Heart left ventricle (tissue), 16 donors: ENCODE data around the gene MRPS35. TPM values are rescaled to one million over a fixed set of nuclear protein-coding genes. Genes with fewer than 3 reads are reported as not detected.

Experiments used
- ATAC-seq, 4 donors: fragments of 200-7000 bp; cut with Tn5 transposase; one replicate each; pipeline ENCODE4 v1.9.1; 2020 to 2022; ENCODE audit warnings: moderate library complexity in 4 of 4, mild to moderate bottlenecking in 3 of 4, moderate number of reproducible peaks in 1 of 4
- DNase-seq, 5 donors: peaks; one replicate each; pipeline ENCODE4 v3.0.0-alpha.2; 2020
- H3K27ac ChIP-seq, 12 donors: fragments of 200-600 bp; sonication (generic) in 4 of 12; one replicate each; pipeline versions ENCODE4 v1.5.0 to v1.8.0; 2016 to 2022; ENCODE audit warnings: mild to moderate bottlenecking in 2 of 12
- H3K27me3 ChIP-seq, 9 donors: fragments of 200-600 bp; sonication (generic) in 2 of 9; one replicate each; pipeline versions ENCODE4 v1.5.1 to v1.8.0; 2016 to 2022; ENCODE audit warnings: mild to moderate bottlenecking in 3 of 9
- H3K36me3 ChIP-seq, 9 donors: fragments of 200-600 bp; sonication (generic) in 2 of 9; one replicate each; pipeline versions ENCODE4 v1.5.0 to v1.8.0; 2018 to 2022; ENCODE audit warnings: mild to moderate bottlenecking in 2 of 9
- H3K4me1 ChIP-seq, 12 donors: fragments of 200-600 bp; sonication (generic) in 4 of 12; one replicate each; pipeline versions ENCODE4 v1.5.0 to v1.8.0; 2016 to 2022; ENCODE audit warnings: mild to moderate bottlenecking in 3 of 12
- H3K4me3 ChIP-seq, 12 donors: fragments of 200-600 bp; sonication (generic) in 4 of 12; one replicate each; pipeline versions ENCODE4 v1.5.0 to v1.8.0; 2017 to 2022; ENCODE audit warnings: mild to moderate bottlenecking in 9 of 12, moderate library complexity in 4 of 12
- H3K9me3 ChIP-seq, 12 donors: fragments of 200-600 bp; sonication (generic) in 4 of 12; one replicate each; pipeline versions ENCODE4 v1.5.0 to v1.8.0; 2016 to 2022; ENCODE audit warnings: mild to moderate bottlenecking in 1 of 12
- POLR2A ChIP-seq, 2 donors: fragments of 450-650 bp; IDR thresholded peaks; one replicate each; pipeline ENCODE4 v1.6.1; 2017; ENCODE audit warnings: antibody characterized with exemption in 2 of 2, mild to moderate bottlenecking in 2 of 2, moderate library complexity in 2 of 2
- whole genome bisulfite sequencing, 4 donors: extraction: QIAGEN DNeasy Blood & Tissue Kit in 2 of 4; methylation state at CpG; one replicate each; pipeline versions ENCODE4 v1.1.5 to v1.1.7; 2013 to 2018; 5-methylcytosine and 5-hydroxymethylcytosine counted together
- intact Hi-C, 10 donors: fragments of 100-400 bp; cut with DNase I; formaldehyde crosslinking; loops; one replicate each; pipeline versions ENCODE4 v1.11.1 to v1.14.2; 2022
- polyA plus RNA-seq, 2 donors: library from polyadenylated mRNA; stranded (reverse); fragments of 200-250 nt; gene quantifications; one replicate each; pipeline ENCODE4 v1.2.3, GENCODE V29; 2013
- total RNA-seq, 9 donors: library from RNA; depleted of rRNA in 2 of 9; stranded (reverse); fragments of >200 nt in 2 of 9; fragmentation: NEBNext Ultra II Directional in 3 of 9; extraction: Animal tissue kit (Norgen Biotek cat#: 25700) in 3 of 9; gene quantifications; one replicate each; pipeline versions ENCODE4 v1.1.0 to v1.2.4, GENCODE V29; 2016 to 2023
- TF ChIP-seq, protein P1 (sequence below), 12 donors: fragments of 200-600 bp; sonication (generic) in 4 of 12; IDR thresholded peaks; one replicate each; pipeline versions ENCODE4 v1.5.0 to v1.8.0; 2018 to 2022; ENCODE audit warnings: antibody characterized with exemption in 12 of 12, mild to moderate bottlenecking in 5 of 12
- donor health status: ischemic (EF 13 %, LVEDD 7.1; RV severe dilation, severe dysfunction).
- donor health status: healthy with polysubstance abuse.
- donor health status: DM: no; HTN: yes; CAD: no.
- donor health status: DM: no; HTN: no; CAD: no.
- donor health status: ischemic (EF 25% LVEDD 6.9; RV normal size, moderate dysfunction).
- donor health status: ischemic (EF 25% LVEDD 5.7; RV mildly dilated, moderate dysfunction).
- donor health status: healthy.
- donor health status: DM: yes; HTN: yes; CAD: no.
- donor health status: ischemic (EF 35%, LVEDD 5.7; RV mildly dilated, moderate dysfunction).
- donor health status: nonischemic (EF 11% LVEDD 7.7; RV severe dilation, severe dysfunction).
- donor health status: DM: yes; HTN: yes; CAD: no.
- donor health status: PGD.
- donor health status: ischemic (EF 29% LVEDD 5.4; RV normal size, mild dysfunction).
- donor health status: nonischemic (EF 23%, LVEDD 6.1; RV moderate dilation, normal function).

The MRPS35 gene
- total and polyA plus RNA-seq, 11 donors = 39.8 to 94.1 (median 59.6) TPM

- Histone ChIP-seq H3K4me3 (no peak overlapping the region), H3K9me3 (no peaks in the 10 kb centered on the region), H3K4me1 (no peaks in the 10 kb centered on the region), H3K27ac (no peak overlapping the region), H3K27me3 (no peaks in the 10 kb centered on the region), H3K36me3 (peaks cover 0 to 92% (median 80%) of the 10 kb centered on the region in 9 donors)
- TF ChIP-seq, protein P1, sequence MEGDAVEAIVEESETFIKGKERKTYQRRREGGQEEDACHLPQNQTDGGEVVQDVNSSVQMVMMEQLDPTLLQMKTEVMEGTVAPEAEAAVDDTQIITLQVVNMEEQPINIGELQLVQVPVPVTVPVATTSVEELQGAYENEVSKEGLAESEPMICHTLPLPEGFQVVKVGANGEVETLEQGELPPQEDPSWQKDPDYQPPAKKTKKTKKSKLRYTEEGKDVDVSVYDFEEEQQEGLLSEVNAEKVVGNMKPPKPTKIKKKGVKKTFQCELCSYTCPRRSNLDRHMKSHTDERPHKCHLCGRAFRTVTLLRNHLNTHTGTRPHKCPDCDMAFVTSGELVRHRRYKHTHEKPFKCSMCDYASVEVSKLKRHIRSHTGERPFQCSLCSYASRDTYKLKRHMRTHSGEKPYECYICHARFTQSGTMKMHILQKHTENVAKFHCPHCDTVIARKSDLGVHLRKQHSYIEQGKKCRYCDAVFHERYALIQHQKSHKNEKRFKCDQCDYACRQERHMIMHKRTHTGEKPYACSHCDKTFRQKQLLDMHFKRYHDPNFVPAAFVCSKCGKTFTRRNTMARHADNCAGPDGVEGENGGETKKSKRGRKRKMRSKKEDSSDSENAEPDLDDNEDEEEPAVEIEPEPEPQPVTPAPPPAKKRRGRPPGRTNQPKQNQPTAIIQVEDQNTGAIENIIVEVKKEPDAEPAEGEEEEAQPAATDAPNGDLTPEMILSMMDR (IDR thresholded peaks at IDR 0.05) = no peak
- no peak for TF ChIP-seq POLR2A (IDR thresholded peaks at IDR 0.05)
- no peak for DNase-seq
- intact Hi-C loops = no loop called here
- WGBS, 4 donors = 85 to 88% (median 86%) methylated on average over 7 of the region's 7 CpGs
- no peak for ATAC-seq
Measured at GRCh38 chr12:27796128-27796527, 85.5 kb downstream of the MRPS35 start.

DNA sequence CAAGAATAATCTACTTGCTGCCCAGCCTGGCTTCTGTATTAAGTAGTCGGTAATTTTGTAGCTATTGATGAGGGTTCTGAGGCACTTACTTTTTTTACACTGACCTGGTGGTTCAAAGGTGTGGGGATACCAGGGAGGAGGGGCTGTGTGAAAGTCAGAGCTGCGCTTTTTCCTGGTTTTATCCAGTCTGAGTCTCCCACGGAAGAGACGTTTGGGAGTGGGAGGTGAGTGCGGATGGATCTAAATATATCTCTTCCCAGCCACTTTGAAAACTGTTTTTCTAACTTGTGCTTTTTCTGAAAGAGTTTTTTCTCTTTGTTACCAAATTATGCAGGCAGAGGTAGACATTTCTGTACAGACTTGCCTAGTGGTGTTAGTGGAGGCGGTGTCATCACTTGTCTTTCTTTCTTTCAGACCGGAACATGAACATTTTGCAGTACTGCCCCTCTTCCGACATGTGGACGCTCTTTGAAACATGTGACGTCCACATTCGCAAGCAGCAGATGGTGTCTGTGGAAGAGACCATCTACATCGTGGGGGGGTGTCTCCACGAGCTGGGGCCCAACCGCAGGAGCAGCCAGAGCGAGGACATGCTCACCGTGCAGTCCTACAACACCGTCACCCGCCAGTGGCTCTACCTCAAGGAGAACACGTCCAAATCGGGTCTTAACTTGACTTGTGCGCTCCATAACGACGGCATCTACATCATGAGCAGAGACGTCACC lies 86.8 kb downstream of the MRPS35 start:
- no peak overlapping the region for H3K27ac ChIP-seq
- ATAC-seq (no peak), DNase-seq (no peak)
- no peak overlapping the region for H3K4me3 ChIP-seq
- H3K4me1 ChIP-seq = no peaks in the 10 kb centered on the region
- TF ChIP-seq POLR2A (IDR thresholded peaks at IDR 0.05) = no peak
- TF ChIP-seq, protein P1 (IDR thresholded peaks at IDR 0.05) = no peak
- peaks cover 0 to 86% (median 67%) of the 10 kb centered on the region in 9 donors for H3K36me3 ChIP-seq
- WGBS, 4 donors = 94 to 96% (median 94%) methylated on average over 24 of the region's 24 CpGs
- intact Hi-C loops = loop anchor here in 1 of 10 donors (1.0 kb wide), 1 partner anchor 15 kb away; no protein-coding TSS in a partner anchor
- H3K9me3 ChIP-seq = no peaks in the 10 kb centered on the region
- no peaks in the 10 kb centered on the region for H3K27me3 ChIP-seq

- intact Hi-C loops = no loop called here
- 90 to 94% (median 92%) methylated on average over 3 of the region's 3 CpGs for WGBS, 4 donors
- ATAC-seq (no peak), DNase-seq (no peak)
- Histone ChIP-seq H3K9me3 (no peaks in the 10 kb centered on the region), H3K4me1 (no peaks in the 10 kb centered on the region), H3K4me3 (no peak overlapping the region), H3K27me3 (no peaks in the 10 kb centered on the region), H3K27ac (no peak overlapping the region), H3K36me3 (peaks cover 0 to 53% (median 38%) of the 10 kb centered on the region in 9 donors)
- TF ChIP-seq POLR2A (IDR thresholded peaks at IDR 0.05) = no peak
- TF ChIP-seq, protein P1 (IDR thresholded peaks at IDR 0.05) = no peak
Measured at GRCh38 chr12:27800819-27801218, 90.2 kb downstream of the MRPS35 start.

DNA sequence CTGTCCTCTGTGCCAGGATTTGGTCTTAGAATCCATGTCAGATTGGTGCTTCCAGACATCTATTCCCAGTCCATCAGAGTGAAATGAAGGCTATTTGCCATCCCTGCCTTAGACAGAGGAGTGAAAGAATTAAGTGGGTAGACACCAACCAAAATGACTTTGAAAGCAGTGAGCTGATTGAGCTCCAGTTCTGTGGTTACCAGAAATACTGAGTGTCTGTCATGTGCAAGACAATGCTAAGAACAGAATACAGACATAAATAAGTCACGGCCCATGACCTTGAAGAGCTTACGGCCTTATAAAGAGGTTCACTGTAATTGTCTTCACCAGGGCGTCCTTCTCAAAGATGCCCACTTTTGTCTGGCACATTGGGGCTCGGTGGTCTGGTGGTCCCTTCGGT lies 91.0 kb downstream of the MRPS35 start:
- ATAC-seq (no peak), DNase-seq (no peak)
- Histone ChIP-seq H3K9me3 (no peaks in the 10 kb centered on the region), H3K4me3 (no peak overlapping the region), H3K27me3 (no peaks in the 10 kb centered on the region), H3K27ac (no peak overlapping the region), H3K36me3 (peaks cover 0 to 45% (median 33%) of the 10 kb centered on the region in 9 donors), H3K4me1 (no peaks in the 10 kb centered on the region)
- WGBS, 4 donors = 77 to 84% (median 82%) methylated on average over 5 of the region's 5 CpGs
- TF ChIP-seq POLR2A (IDR thresholded peaks at IDR 0.05) = no peak
- TF ChIP-seq, protein P1 (IDR thresholded peaks at IDR 0.05) = no peak
- intact Hi-C loops = no loop called here
